RPMI7951 (cell line): Measurements from ENCODE around the gene DIAPH3. TPM values are rescaled to one million over a fixed set of nuclear protein-coding genes. Genes with fewer than 3 reads are reported as not detected.

Source experiments
- DNase-seq: peaks from one replicate; pipeline ENCODE4 v3.0.0-alpha.2; 2012; ENCODE audit warnings: low read depth
- total RNA-seq: library from RNA; depleted of rRNA; stranded (reverse); fragments of >200 nt; shearing (Covaris generic); gene quantifications from 2 replicates; pipeline ENCODE4 v1.2.3, GENCODE V29; 2014

Gene DIAPH3
- total RNA-seq, 1 experiment from 2014 or later: 25.1 TPM

GRCh38 chr13:60019119-60019993 lies 144.4 kb downstream of the DIAPH3 start:
- peak; percentile 10 for DNase-seq

DNA sequence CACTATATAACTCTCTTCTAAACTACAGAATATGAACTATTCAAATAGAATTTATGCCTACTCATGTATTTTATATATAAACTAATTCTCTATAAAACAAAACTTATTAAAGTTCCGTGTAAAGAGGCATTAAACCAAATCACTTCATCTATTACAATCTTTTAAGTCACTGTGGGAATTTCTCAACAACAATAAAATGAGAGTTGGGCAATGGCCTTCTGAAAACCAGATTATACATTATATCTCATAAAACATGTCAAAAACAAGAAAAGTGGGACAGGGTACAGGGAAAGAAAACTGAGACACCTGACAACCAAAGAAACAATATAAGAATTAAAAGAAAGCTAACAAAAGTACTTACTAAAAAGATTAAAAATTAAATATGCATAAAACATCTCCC lies 145.2 kb downstream of the DIAPH3 start:
- no peak for DNase-seq

DNA sequence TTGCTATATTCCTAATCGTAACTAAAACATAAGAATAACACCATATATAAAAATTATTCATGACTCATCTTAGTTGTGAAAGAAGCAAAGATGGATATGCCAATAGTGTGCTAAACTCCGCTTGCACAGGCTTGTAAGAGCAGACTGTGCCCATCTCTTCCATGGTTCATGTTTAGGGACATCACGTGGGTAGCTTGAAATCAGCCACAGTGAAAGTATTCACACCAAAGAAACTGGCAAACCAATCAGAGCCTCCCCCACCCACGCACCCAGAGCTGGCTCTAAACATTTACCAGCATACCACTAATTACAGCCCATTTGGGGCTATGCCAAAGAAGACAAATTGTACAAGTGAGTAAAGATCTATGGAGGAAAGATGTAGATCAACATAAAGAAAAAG lies 147.5 kb downstream of the DIAPH3 start:
- no peak for DNase-seq

- DNase-seq: no peak
Observed at GRCh38 chr13:60013166-60013565, 150.6 kb downstream of the DIAPH3 start.

GRCh38 chr13:60012488-60012887 lies 151.2 kb downstream of the DIAPH3 start:
- no peak for DNase-seq

GRCh38 chr13:60009300-60010253 lies 154.2 kb downstream of the DIAPH3 start:
- DNase-seq: no peak

DNA sequence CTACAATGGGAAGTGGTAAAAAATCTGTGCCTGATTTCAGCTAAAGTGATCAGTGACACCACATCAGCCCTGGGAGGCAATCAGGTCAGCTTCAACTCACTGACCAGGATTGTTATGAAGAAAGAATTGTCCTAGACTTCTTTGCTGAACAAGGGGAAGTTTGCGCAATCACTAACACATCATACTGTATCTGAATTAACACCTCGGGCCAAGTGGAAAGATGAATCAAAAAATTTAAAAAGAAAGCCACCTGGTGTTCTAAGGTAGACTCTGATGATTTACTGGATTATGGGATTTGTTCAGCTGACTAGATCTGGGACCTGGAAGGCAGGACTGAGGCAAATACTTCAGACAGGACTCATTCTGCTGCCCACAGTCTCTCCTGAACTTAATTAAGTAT lies 161.8 kb downstream of the DIAPH3 start:
- no peak for DNase-seq

DNA sequence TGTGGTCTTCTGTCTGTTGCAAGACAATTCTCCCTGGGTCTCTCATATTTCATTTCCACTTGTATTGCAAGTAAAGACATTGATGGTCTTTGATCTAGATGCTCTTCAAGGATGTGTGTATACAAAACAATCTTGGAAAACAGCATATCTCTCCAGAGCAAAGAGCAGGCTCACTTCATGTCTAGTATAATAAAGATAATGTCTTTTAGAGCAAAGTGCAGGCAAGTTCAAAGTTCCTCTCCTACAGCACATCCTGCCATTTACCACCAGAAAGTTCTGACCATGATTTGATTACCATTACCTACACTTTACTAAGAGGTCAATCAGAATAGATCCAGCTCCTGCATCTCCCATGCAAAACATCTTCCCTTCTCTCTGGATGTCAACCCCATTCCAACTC lies 162.8 kb downstream of the DIAPH3 start:
- DNase-seq: no peak

DNA sequence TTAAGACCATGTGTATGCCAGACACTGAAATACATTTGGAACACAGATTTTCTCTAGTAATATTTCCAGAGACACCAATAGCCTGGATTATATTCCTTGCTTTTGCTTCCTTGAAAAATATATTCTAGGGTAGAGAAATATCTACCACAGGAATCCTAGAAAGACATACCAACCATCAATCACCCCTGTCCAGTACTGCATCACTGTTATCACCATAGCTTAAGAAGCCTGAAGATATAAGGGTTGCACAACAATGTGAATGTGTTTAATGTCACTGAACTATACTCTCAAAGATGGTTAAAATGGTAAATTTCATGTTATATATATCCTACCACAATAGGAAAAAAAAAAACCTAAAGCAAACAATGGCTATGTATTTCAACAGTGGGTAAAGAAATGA lies 163.6 kb downstream of the DIAPH3 start:
- DNase-seq: no peak

GRCh38 chr13:59997976-59998375 lies 165.8 kb downstream of the DIAPH3 start:
- no peak for DNase-seq

GRCh38 chr13:59996461-59996980 lies 167.2 kb downstream of the DIAPH3 start:
- DNase-seq: no peak

DNA sequence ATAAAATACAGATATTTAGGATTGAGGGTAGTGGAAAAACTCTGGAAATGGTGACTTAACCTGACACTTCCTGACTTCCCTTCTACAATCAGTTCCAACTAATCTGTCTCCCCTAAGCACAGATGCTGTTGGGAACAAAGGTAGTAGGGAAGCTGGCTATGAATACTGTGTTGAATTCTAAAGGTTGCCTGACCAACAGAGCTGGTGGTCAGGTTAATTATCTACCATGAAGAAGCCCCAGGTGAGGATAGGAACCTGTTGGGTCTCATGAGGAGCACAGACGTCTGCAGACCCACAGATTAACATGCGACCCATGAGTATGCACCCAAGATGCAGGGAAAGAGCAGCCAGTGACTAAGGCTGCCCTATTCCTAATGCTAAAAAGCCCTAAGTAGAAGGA lies 172.3 kb downstream of the DIAPH3 start:
- DNase-seq: no peak

GRCh38 chr13:59982631-59983382 lies 180.9 kb downstream of the DIAPH3 start:
- peak; percentile 6 for DNase-seq

- DNase-seq: no peak
Observed at GRCh38 chr13:59979589-59979988, 184.1 kb downstream of the DIAPH3 start.

DNA sequence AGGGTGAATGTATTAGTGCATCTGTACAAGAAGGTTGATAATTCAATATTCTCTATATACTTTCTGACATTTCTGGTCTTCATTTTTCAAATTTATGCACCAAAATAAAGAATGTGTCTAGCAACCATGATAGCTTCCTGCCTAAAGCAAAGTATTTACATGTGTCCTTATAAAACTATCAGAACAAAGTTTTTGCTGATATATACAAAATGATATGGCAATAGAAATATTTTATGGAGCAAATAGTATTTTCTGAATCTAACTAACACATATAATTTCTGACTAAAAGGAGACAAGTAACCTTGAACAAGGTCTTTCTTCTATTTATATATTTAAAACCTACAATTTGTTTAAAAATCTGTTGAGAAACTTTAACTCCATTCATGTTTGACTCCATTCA lies 184.9 kb downstream of the DIAPH3 start:
- DNase-seq: no peak

- no peak for DNase-seq
Observed at GRCh38 chr13:59976856-59977255, 186.9 kb downstream of the DIAPH3 start.

DNA sequence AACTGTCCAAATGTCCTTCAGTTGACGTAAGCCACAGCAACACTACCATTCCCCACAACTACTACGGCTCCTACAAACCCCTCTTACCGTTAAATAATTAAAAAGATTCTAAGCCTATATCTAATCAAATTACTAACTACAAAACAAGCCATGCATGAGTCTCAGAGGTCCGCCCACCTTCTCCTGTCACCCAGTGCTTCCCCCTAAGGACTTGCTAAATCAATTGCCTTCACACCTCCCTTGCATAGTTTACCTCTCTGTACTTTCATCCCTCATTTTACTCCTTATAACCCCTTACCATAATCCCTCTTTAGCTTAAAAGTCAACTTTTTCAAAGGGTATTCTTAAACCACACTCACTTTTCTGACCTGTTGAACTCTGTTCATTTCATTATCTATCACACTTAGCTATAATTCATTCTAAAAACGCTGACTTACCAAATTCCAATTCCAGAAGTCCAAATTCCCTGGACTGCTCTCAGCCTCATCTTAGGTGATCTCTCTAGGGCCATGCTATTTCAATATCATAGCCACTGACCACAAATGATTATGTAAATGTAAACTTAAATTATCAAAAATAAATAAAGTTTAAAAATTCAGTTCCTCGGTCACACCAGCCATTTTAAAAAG lies 187.8 kb downstream of the DIAPH3 start:
- no peak for DNase-seq

DNA sequence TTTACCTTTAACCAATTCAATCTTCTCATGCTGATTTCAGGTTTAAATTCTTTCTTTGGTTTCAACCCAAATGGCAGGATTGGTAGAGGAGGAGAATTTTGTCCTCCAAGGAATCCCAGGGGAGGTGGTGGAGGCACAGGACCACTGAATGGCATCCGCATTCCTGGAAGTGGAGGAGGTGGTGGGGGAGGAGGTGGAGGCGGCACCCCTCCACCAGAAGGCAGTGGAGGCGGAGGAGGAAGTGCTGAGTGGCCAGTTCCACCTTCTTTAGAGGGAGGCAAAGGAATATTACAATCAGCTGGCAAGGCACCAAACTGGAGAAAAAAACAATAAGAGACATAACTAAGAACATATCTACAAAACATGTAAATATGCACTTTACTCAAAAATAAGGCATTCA lies 192.9 kb downstream of the DIAPH3 start:
- no peak for DNase-seq

GRCh38 chr13:59963827-59964226 lies 199.9 kb downstream of the DIAPH3 start:
- no peak for DNase-seq

- no peak for DNase-seq
Observed at GRCh38 chr13:59963383-59963782, 200.3 kb downstream of the DIAPH3 start.

- DNase-seq: no peak
Observed at GRCh38 chr13:59962343-59962742, 201.4 kb downstream of the DIAPH3 start.
